ENCODE results near the gene NFKBIE. TPM values are rescaled to one million over a fixed set of nuclear protein-coding genes. Genes with fewer than 3 reads are reported as not detected.

The NFKBIE gene
- total RNA-seq, 1 donor from 2014 or later, result 11.1 TPM

GRCh38 chr6:44222486-44223318 lies 42.6 kb downstream of the NFKBIE start:
- Mint-ChIP-seq H3K27me3 (ENCODE audit: unreplicated experiment) (no peaks in the 10 kb centered on the region), H3K36me3 (ENCODE audit: unreplicated experiment) (no peaks in the 10 kb centered on the region), H3K4me1 (ENCODE audit: unreplicated experiment) (peaks cover 81% of the 10 kb centered on the region), H3K9me3 (ENCODE audit: unreplicated experiment) (no peaks in the 10 kb centered on the region), H3K4me3 (ENCODE audit: unreplicated experiment) (peak overlapping the region; percentile 77), H3K27ac (ENCODE audit: unreplicated experiment) (peak overlapping the region; percentile 99)
- no peak for TF ChIP-seq CTCF (IDR thresholded peaks at IDR 0.05)
- DNase-seq (ENCODE audit: extremely low spot score, unreplicated experiment), result no peak

- TF ChIP-seq CTCF (IDR thresholded peaks at IDR 0.05), result no peak
- Mint-ChIP-seq H3K9me3 (ENCODE audit: unreplicated experiment) (no peaks in the 10 kb centered on the region), H3K4me1 (ENCODE audit: unreplicated experiment) (peaks cover 79% of the 10 kb centered on the region), H3K27me3 (ENCODE audit: unreplicated experiment) (no peaks in the 10 kb centered on the region), H3K36me3 (ENCODE audit: unreplicated experiment) (no peaks in the 10 kb centered on the region), H3K27ac (ENCODE audit: unreplicated experiment) (peak overlapping the region; percentile 99), H3K4me3 (ENCODE audit: unreplicated experiment) (peak overlapping the region; percentile 77)
- no peak for DNase-seq (ENCODE audit: extremely low spot score, unreplicated experiment)
These were observed 43.4 kb downstream of the NFKBIE start for GRCh38 chr6:44221961-44222335.

GRCh38 chr6:44221291-44221960 lies 43.9 kb downstream of the NFKBIE start:
- peak; percentile 82 for TF ChIP-seq CTCF (IDR thresholded peaks at IDR 0.05)
- peak overlapping the region; percentile 77 for H3K4me3 Mint-ChIP-seq (ENCODE audit: unreplicated experiment)
- peak; percentile 97 for DNase-seq (ENCODE audit: extremely low spot score, unreplicated experiment)
- H3K27ac Mint-ChIP-seq (ENCODE audit: unreplicated experiment), result peak overlapping the region; percentile 99
- H3K27me3 Mint-ChIP-seq (ENCODE audit: unreplicated experiment), result no peaks in the 10 kb centered on the region
- no peaks in the 10 kb centered on the region for H3K36me3 Mint-ChIP-seq (ENCODE audit: unreplicated experiment)
- H3K9me3 Mint-ChIP-seq (ENCODE audit: unreplicated experiment), result no peaks in the 10 kb centered on the region
- peaks cover 79% of the 10 kb centered on the region for H3K4me1 Mint-ChIP-seq (ENCODE audit: unreplicated experiment)

GRCh38 chr6:44220913-44221290 lies 44.4 kb downstream of the NFKBIE start:
- Mint-ChIP-seq H3K36me3 (ENCODE audit: unreplicated experiment) (no peaks in the 10 kb centered on the region), H3K27ac (ENCODE audit: unreplicated experiment) (peak overlapping the region; percentile 99), H3K9me3 (ENCODE audit: unreplicated experiment) (no peaks in the 10 kb centered on the region), H3K4me1 (ENCODE audit: unreplicated experiment) (peaks cover 75% of the 10 kb centered on the region), H3K4me3 (ENCODE audit: unreplicated experiment) (peak overlapping the region; percentile 43), H3K27me3 (ENCODE audit: unreplicated experiment) (no peaks in the 10 kb centered on the region)
- DNase-seq (ENCODE audit: extremely low spot score, unreplicated experiment), result no peak
- no peak for TF ChIP-seq CTCF (IDR thresholded peaks at IDR 0.05)

Data from osteocyte (in vitro differentiated cells).